HG03103 (cell line): ENCODE measurements around the gene GUK1.

Experiments
- ATAC-seq: cut with Tn5 transposase; IDR thresholded peaks from one replicate; pipeline ENCODE4 v1.9.1; 2021; ENCODE audit warnings: low read depth; ENCODE audit not compliant: unreplicated experiment

GUK1 gene

GRCh38 chr1:228120857-228121489, 19.1 kb upstream of the GUK1 start:
- no peak for ATAC-seq

GRCh38 chr1:228122921-228123441, 17.1 kb upstream of the GUK1 start:
- no peak for ATAC-seq

GRCh38 chr1:228123505-228123904, 16.6 kb upstream of the GUK1 start:
- no peak for ATAC-seq

GRCh38 chr1:228125185-228125584, 14.9 kb upstream of the GUK1 start:
- no peak for ATAC-seq

- no peak for ATAC-seq
These were observed 8.3 kb upstream of the GUK1 start for GRCh38 chr1:228131766-228132165.

- no peak for ATAC-seq
These were observed 5.5 kb upstream of the GUK1 start for GRCh38 chr1:228134591-228134990.

GRCh38 chr1:228136901-228137300, 3.2 kb upstream of the GUK1 start:
- no peak for ATAC-seq

GRCh38 chr1:228139406-228139930, 611 bp upstream of the GUK1 start:
- ATAC-seq: no peak

- ATAC-seq: no peak
These were observed 696 bp downstream of the GUK1 start for GRCh38 chr1:228140724-228141225.

GRCh38 chr1:228141226-228142044, 1.4 kb downstream of the GUK1 start:
- ATAC-seq: no peak

GRCh38 chr1:228142155-228142691, 2.1 kb downstream of the GUK1 start:
- ATAC-seq: no peak

- no peak for ATAC-seq
These were observed 2.6 kb downstream of the GUK1 start for GRCh38 chr1:228142701-228143136.

- no peak for ATAC-seq
These were observed 3.6 kb downstream of the GUK1 start for GRCh38 chr1:228143480-228144192.

- ATAC-seq: no peak
These were observed 4.3 kb downstream of the GUK1 start for GRCh38 chr1:228144193-228144992.

- no peak for ATAC-seq
These were observed 4.9 kb downstream of the GUK1 start for GRCh38 chr1:228144993-228145343.

GRCh38 chr1:228145463-228146416, 5.7 kb downstream of the GUK1 start:
- no peak for ATAC-seq

GRCh38 chr1:228146417-228147150, 6.5 kb downstream of the GUK1 start:
- ATAC-seq: no peak

GRCh38 chr1:228147151-228147693, 7.1 kb downstream of the GUK1 start:
- ATAC-seq: no peak
